Mesendoderm (in vitro differentiated cells): Measurements from ENCODE around the gene NCSTN.

Experiments
- DNase-seq: peaks from one replicate; pipeline ENCODE4 v3.0.0; 2013
- H2AK5ac ChIP-seq: 2 replicates; pipeline ENCODE4 v1.6.1; 2013; ENCODE audit warnings: low read length, inconsistent platforms
- H2BK120ac ChIP-seq: 2 replicates; pipeline ENCODE4 v1.6.1; 2013; ENCODE audit warnings: low read depth, mild to moderate bottlenecking, low read length, moderate library complexity, mixed read lengths
- H2BK15ac ChIP-seq: replicated peaks from 2 replicates; pipeline ENCODE4 v1.6.1; 2013; ENCODE audit warnings: low read depth, mild to moderate bottlenecking, moderate library complexity
- H2BK5ac ChIP-seq: 2 replicates; pipeline ENCODE4 v1.6.1; 2013; ENCODE audit warnings: low read length, inconsistent platforms
- H3K18ac ChIP-seq: 2 replicates; pipeline ENCODE4 v1.6.1; 2013; ENCODE audit warnings: mild to moderate bottlenecking, low read length, mixed read lengths
- H3K23ac ChIP-seq: one replicate; pipeline ENCODE4 v1.6.1; 2013; ENCODE audit warnings: low read length
- H3K27ac ChIP-seq: 2 replicates; pipeline ENCODE4 v1.5.1; 2013; ENCODE audit warnings: low read depth, mild to moderate bottlenecking, inconsistent platforms, low read length, moderate library complexity
- H3K27me3 ChIP-seq: 2 replicates; pipeline ENCODE4 v1.6.1; 2013; ENCODE audit warnings: low read length, control low read depth, mild to moderate bottlenecking, inconsistent platforms; ENCODE audit not compliant: insufficient read depth, poor library complexity
- H3K36me3 ChIP-seq: 2 replicates; pipeline ENCODE4 v1.6.1; 2013; ENCODE audit warnings: low read length, inconsistent platforms; ENCODE audit not compliant: control insufficient read depth, insufficient read depth
- H3K4ac ChIP-seq: one replicate; pipeline ENCODE4 v1.6.1; 2013; ENCODE audit warnings: low read depth, mild to moderate bottlenecking, low read length, moderate library complexity
- H3K4me1 ChIP-seq: 2 replicates; pipeline ENCODE4 v1.6.1; 2013; ENCODE audit warnings: low read depth, low read length, inconsistent platforms; ENCODE audit not compliant: control insufficient read depth
- H3K4me2 ChIP-seq: 2 replicates; pipeline ENCODE4 v1.6.1; 2013; ENCODE audit warnings: low read length
- H3K4me3 ChIP-seq: 2 replicates; pipeline ENCODE4 v1.5.1; 2013; ENCODE audit warnings: mild to moderate bottlenecking, low read length
- H3K56ac ChIP-seq: one replicate; pipeline ENCODE4 v1.6.1; 2013; ENCODE audit warnings: low read length
- H3K79me1 ChIP-seq: 2 replicates; pipeline ENCODE4 v1.6.1; 2013; ENCODE audit warnings: low read length, inconsistent platforms
- H3K79me2 ChIP-seq: 2 replicates; pipeline ENCODE4 v1.6.1; 2013; ENCODE audit warnings: mild to moderate bottlenecking, low read length; ENCODE audit not compliant: control insufficient read depth, insufficient read depth
- H3K9ac ChIP-seq: 2 replicates; pipeline ENCODE4 v1.6.1; 2013; ENCODE audit warnings: low read length, inconsistent platforms
- H4K5ac ChIP-seq: one replicate; pipeline ENCODE4 v1.6.1; 2013; ENCODE audit warnings: low read length
- H4K8ac ChIP-seq: one replicate; pipeline ENCODE4 v1.6.1; 2013; ENCODE audit warnings: low read depth, mild to moderate bottlenecking, control low read depth, low read length, moderate library complexity
- WGBS: extraction: QIAGEN DNeasy Blood & Tissue Kit; methylation state at CpG from one replicate; pipeline ENCODE4 v1.1.7; 2013; ENCODE audit warnings: low lambda C conversion rate, missing lambda C conversion rate; ENCODE audit not compliant: insufficient coverage; ENCODE audit errors: extremely low coverage; 5-methylcytosine and 5-hydroxymethylcytosine counted together

The NCSTN gene

DNA sequence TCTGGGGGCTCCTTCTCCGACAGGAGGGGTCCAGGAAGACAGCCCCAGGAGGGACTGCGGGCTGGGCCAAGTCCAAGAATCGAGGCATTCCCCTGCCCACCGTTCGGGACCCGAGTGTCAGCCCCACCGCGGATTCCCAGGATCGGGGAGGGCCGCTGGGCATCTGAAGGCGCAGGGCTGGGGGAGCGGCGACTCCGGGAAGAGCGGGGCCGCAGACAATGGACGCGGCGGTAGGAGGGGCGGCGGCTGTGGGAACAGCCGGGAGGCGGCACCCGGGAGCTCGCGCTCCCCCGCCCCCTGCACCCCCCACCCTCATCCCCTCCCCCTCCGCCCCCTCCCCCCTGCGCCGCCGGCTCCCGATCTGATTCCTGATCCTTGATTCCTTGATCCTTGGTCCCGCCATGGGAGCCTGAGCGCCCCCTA lies 57.1 kb downstream of the NCSTN start, which contains the start of gene VANGL2:
TSS of gene VANGL2 (plus strand) at position 342 of the 423 bp plus-strand sequence. CDS start 15,274 bp downstream, outside the sequence.
- peak within 1 kb of the TSS; percentile 14 for H2BK15ac ChIP-seq
- H3K4ac ChIP-seq, result peak within 1 kb of the TSS; percentile 100
- H2BK120ac ChIP-seq, result peak within 1 kb of the TSS; percentile 99
- no peaks in the 10 kb centered on the region for H3K36me3 ChIP-seq
- H4K5ac ChIP-seq, result no peak within 1 kb of the TSS
- peak within 1 kb of the TSS; percentile 100 for H3K18ac ChIP-seq
- H3K79me1 ChIP-seq, result peaks cover 28% of the 10 kb centered on the region
- peak within 1 kb of the TSS; percentile 20 for H2AK5ac ChIP-seq
- peak within 1 kb of the TSS; percentile 95 for H3K56ac ChIP-seq
- no peaks in the 10 kb centered on the region for H3K27me3 ChIP-seq
- peak within 1 kb of the TSS; percentile 96 for H3K4me3 ChIP-seq
- peak within 1 kb of the TSS; percentile 93 for H3K4me2 ChIP-seq
- no peak within 1 kb of the TSS for H3K23ac ChIP-seq
- H3K9ac ChIP-seq, result peak within 1 kb of the TSS; percentile 96
- peak within 1 kb of the TSS; percentile 94 for H3K27ac ChIP-seq
- peak within 1 kb of the TSS; percentile 90 for H2BK5ac ChIP-seq
- H4K8ac ChIP-seq, result peak within 1 kb of the TSS; percentile 69
- H3K79me2 ChIP-seq, result peaks cover 46% of the 10 kb centered on the region
- H3K4me1 ChIP-seq, result peaks cover 24% of the 10 kb centered on the region
- WGBS, result no CpG with 5 or more reads among the region's 34 CpGs
- peak; percentile 91 for DNase-seq

DNA sequence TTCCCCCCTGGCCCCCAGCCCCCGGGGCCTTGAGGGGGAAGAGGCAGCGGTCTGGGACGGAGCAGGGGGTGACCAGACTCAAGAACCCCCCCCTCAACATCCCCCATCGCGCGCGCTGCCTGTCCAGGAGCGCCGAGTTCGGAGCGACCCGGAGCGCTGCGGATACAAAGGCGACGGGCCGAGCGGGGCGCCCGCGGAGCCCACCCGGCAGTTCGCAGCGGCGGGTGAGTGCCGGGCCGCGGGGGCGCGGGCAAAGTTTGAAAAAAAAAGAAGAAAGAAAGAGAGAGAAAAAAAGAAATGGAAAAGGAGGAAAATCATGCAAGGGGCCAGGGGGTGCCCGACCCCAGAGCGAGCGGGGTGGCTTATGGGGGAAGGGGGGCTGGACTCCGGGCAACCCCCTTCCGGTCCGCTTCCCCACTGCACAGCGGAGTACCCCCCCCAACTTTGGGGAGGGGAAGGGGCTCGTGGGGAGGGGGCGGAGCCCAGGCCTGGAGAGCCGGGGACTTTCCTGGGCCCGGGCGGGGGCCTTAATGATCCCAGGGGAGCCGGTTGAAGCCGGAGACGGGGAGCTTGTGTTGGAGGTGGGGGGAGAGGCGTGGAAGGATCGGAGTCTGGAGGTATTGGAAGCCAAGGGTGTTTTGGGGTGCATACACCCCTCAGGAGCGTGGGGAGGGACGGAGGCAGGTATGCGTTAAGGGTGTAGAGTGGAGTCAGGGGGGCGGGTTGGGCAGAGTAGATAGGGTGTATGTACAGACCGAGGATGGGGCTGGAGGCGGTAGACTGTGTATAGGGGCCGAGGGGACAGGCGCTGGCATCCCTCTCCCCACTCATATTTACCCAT lies 57.7 kb downstream of the NCSTN start:
- Histone ChIP-seq H3K27ac (peak overlapping the region; percentile 54), H3K79me1 (peaks cover 31% of the 10 kb centered on the region), H3K23ac (no peak overlapping the region), H2BK15ac (peak overlapping the region; percentile 14), H4K8ac (peak overlapping the region; percentile 69), H3K4me1 (peaks cover 24% of the 10 kb centered on the region), H3K56ac (peak overlapping the region; percentile 95), H2BK5ac (no peak overlapping the region), H3K27me3 (no peaks in the 10 kb centered on the region), H3K4me2 (peak overlapping the region; percentile 93), H3K4me3 (peak overlapping the region; percentile 96), H3K79me2 (peaks cover 52% of the 10 kb centered on the region), H2BK120ac (peak overlapping the region; percentile 99), H3K36me3 (no peaks in the 10 kb centered on the region), H2AK5ac (no peak overlapping the region), H3K9ac (peak overlapping the region; percentile 96), H4K5ac (no peak overlapping the region), H3K18ac (peak overlapping the region; percentile 100), H3K4ac (peak overlapping the region; percentile 100)
- no CpG with 5 or more reads among the region's 55 CpGs for WGBS
- no peak for DNase-seq

DNA sequence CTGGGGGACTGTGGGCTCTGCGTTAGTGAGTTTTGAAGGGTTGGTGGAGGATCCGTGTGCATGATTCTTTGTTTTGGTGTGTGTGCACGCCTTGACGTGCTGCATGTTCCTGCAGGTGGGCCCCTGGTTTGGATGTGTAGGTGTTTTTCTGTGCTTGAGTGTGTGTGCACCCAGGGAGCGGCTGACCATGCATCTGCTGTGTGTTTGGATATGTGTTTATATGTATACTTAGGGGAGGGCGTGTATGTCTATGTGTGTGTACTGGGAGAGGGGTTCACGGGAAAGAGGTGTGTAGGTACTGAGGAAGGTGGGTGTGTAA lies 58.3 kb downstream of the NCSTN start:
- H3K4me3 ChIP-seq, result peak overlapping the region; percentile 96
- H3K4ac ChIP-seq, result no peak overlapping the region
- no peak overlapping the region for H3K27ac ChIP-seq

DNA sequence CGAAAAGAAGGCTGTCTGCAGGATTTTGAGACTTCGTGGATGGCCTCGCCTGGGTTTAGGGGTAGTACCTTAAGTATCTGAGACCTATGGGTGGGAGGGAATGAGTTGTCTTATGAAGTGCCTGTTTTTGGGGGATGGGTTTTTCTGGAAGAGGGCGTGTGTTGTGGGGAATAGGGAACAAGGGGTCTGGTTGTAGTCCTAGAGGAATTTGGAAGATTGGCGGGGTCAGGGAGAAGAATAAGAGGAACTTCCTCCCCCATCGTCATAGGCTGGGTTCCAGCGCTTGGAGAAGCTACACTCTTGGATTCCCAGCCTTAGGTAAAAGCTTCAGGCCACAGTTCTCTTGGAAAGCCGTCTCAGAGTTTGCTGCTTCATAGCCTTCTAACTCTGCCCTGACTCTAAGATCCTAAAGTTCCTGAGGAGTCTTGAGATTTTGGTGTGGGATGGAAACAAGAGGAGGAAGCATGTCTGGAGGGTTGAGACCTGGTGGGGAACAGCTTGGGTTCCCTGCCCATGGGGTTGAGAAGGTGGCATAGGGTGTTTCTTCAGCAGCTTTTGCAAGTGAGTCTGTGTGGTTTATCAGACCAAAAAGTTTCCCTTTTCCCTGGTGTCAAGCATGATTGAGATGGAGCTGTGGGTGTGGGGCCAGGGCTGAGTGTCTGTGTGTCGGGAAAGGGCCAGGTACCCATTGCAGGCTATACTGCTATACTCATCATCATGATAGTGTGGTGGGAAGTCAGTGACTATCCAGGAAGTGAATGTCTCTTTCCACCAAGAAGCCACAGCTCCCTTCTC lies 59.0 kb downstream of the NCSTN start:
- Histone ChIP-seq H4K5ac (no peak overlapping the region), H3K36me3 (no peaks in the 10 kb centered on the region), H3K9ac (peak overlapping the region; percentile 96), H4K8ac (no peak overlapping the region), H3K4ac (peak overlapping the region; percentile 81), H3K4me1 (peaks cover 31% of the 10 kb centered on the region), H3K56ac (peak overlapping the region; percentile 95), H3K18ac (no peak overlapping the region), H2AK5ac (peak overlapping the region; percentile 77), H2BK15ac (no peak overlapping the region), H3K79me1 (peaks cover 39% of the 10 kb centered on the region), H3K4me2 (peak overlapping the region; percentile 93), H3K79me2 (peaks cover 64% of the 10 kb centered on the region), H2BK120ac (no peak overlapping the region), H3K27ac (no peak overlapping the region), H3K23ac (peak overlapping the region; percentile 48), H3K4me3 (peak overlapping the region; percentile 96), H2BK5ac (no peak overlapping the region), H3K27me3 (no peaks in the 10 kb centered on the region)
- WGBS, result no CpG with 5 or more reads among the region's 9 CpGs
- DNase-seq, result no peak

More for the DNA sequence above, 58.3 kb downstream of the NCSTN start:
- peak overlapping the region; percentile 96 for H3K9ac ChIP-seq
- H3K79me2 ChIP-seq, result peaks cover 58% of the 10 kb centered on the region
- H2BK120ac ChIP-seq, result no peak overlapping the region
- H3K27me3 ChIP-seq, result no peaks in the 10 kb centered on the region
- H2AK5ac ChIP-seq, result peak overlapping the region; percentile 20
- peak overlapping the region; percentile 95 for H3K56ac ChIP-seq
- no peak for DNase-seq
- no peak overlapping the region for H2BK5ac ChIP-seq
- no peak overlapping the region for H4K8ac ChIP-seq
- no peak overlapping the region for H2BK15ac ChIP-seq
- WGBS, result no CpG with 5 or more reads among the region's 7 CpGs
- H4K5ac ChIP-seq, result no peak overlapping the region
- peaks cover 35% of the 10 kb centered on the region for H3K79me1 ChIP-seq
- H3K36me3 ChIP-seq, result no peaks in the 10 kb centered on the region
- H3K18ac ChIP-seq, result peak overlapping the region; percentile 100
- H3K23ac ChIP-seq, result peak overlapping the region; percentile 48
- H3K4me1 ChIP-seq, result peaks cover 28% of the 10 kb centered on the region
- peak overlapping the region; percentile 93 for H3K4me2 ChIP-seq

DNA sequence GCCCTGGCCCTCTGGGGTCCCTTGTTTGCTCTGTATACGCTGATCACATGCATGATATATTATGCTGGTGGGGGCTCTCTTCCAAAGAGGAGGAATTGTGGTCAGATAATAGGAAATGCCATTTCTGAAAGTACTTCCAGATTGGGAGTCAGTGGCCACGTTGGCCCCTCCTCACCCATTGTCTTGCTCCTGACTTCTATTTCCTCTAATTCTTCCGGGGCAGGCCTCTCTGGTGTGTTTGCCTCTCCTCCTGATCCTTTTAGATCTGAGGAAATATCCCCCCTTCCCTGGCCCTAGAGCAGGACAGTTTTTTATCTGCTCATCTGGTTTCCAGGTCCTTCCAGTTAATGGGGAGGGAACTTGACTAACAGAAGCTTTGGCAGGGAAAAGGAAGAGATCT lies 60.1 kb downstream of the NCSTN start:
- H3K4me2 ChIP-seq, result peak overlapping the region; percentile 1
- H2AK5ac ChIP-seq, result no peak overlapping the region
- H3K36me3 ChIP-seq, result no peaks in the 10 kb centered on the region
- H3K27ac ChIP-seq, result peak overlapping the region; percentile 22
- no peak overlapping the region for H3K23ac ChIP-seq
- no peaks in the 10 kb centered on the region for H3K27me3 ChIP-seq
- H3K18ac ChIP-seq, result peak overlapping the region; percentile 0
- H2BK120ac ChIP-seq, result no peak overlapping the region
- H4K5ac ChIP-seq, result no peak overlapping the region
- H3K79me2 ChIP-seq, result peaks cover 74% of the 10 kb centered on the region
- no peak overlapping the region for H4K8ac ChIP-seq
- WGBS, result no CpG with 5 or more reads among the region's 3 CpGs
- H3K9ac ChIP-seq, result peak overlapping the region; percentile 52
- H3K4me3 ChIP-seq, result no peak overlapping the region
- no peak overlapping the region for H3K4ac ChIP-seq
- peak; percentile 61 for DNase-seq
- H3K56ac ChIP-seq, result peak overlapping the region; percentile 70
- H2BK15ac ChIP-seq, result no peak overlapping the region
- H3K79me1 ChIP-seq, result peaks cover 46% of the 10 kb centered on the region
- H3K4me1 ChIP-seq, result peaks cover 36% of the 10 kb centered on the region
- no peak overlapping the region for H2BK5ac ChIP-seq
